NCI-H2196 treated with DMSO at 0.1 percent for 48 hours (cell line): ENCODE data around the gene SGSM2.

Experiments
- DNase-seq: peaks from one replicate; lab custom pipeline; 2025; ENCODE audit not compliant: unreplicated experiment; lab: John Stamatoyannopoulos, UW

SGSM2 gene

GRCh38 chr17:2384439-2385127 lies 47.3 kb downstream of the SGSM2 start:
- no peak for DNase-seq

DNA sequence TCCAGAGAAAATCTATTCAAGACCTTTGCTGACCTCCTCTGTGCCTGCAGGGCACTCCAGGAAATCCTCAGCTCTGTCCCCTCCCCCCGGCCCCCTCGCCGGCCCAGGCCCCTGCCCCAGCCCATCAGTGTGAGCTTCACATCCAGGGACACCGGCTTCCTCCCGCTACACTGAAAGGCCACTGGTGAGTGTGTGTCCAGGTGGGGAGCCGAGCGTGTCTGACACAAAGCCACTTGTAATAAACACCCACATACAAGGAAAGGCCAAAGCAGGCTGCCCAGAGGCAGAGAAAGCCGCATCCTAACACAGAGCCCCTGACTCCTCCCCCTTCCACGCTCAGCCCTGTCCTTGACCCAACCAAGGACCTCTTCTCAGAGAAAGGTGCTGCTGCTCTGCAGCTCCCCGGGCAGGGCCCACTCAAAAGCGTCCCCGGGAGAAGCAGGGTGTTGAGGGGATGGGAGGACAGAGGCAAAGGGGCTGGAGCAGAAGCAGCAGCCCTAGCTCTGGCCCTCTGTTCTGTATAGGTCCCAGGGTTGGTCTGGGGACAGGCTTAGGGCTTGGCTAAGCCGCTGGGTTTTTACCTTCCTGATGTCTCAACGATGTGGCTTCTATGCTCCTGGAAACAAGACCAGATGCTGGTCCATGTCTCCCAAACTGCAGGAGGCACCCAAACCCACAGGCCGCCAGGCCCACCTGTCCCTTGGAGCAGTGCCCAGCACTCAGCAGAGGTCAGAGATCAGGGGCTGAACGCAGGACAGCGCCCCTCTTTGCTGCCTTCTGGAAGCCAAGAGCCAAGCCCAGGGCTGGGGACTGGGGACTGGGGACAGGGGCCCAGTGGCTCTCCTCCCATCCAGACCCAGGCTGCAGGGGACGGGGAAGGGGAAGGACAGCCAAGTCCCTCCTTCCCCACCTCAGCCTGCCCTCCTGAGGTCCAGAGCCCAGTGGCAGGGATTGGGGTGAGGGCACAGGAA lies 48.2 kb downstream of the SGSM2 start:
- no peak for DNase-seq

GRCh38 chr17:2386400-2387085 lies 49.2 kb downstream of the SGSM2 start:
- no peak for DNase-seq

GRCh38 chr17:2387086-2388019 lies 50.1 kb downstream of the SGSM2 start:
- DNase-seq, result no peak

DNA sequence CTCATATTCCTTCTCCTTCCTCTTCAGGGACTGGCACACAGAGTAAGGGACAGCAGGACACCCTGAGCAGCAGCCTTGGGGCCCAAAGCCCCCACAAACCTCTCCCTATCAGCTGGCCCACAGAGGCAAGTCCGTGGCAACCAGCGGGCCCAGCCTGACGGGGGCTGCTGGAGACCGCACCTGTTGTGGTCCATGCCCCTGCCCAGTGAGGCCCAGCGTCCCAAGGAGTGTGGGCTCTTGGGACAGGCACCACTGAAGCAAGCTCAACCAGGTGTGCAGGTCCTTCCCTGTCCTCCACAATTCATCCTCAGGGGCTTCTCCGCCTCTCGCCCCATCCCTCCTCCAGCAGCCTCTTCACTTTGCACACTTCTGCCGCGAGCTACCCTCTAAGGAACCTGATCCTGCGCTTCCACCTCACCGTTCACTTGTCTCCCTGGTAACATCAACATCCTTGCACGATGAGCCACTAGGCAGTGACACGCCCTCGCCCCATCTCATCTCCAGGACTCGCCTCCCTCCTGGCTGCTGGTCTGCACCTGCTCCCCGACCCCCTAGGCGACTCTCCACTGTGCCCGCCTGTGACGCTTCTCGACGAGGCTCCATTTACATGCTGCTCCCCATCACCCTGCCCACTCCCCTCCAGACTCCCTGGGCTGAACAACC lies 50.9 kb downstream of the SGSM2 start:
- no peak for DNase-seq

DNA sequence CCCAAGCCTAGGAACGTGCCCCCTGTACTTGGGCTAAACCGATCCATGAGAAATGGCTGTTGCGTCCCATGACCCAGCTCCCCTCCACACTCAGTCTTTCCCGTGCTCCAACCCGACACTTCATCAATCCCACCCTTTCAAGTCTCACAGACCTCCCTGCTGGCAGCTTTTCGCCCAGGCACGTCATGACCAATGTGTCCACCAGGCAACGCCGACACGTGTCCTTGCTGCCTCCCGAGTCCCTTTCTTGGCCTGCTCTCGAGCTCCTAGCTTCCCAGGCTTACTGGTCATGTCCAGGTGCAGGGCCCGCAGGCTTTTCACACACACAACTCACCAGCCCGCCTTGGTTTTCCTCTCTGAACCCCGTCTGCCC lies 51.4 kb downstream of the SGSM2 start:
- DNase-seq, result no peak

DNA sequence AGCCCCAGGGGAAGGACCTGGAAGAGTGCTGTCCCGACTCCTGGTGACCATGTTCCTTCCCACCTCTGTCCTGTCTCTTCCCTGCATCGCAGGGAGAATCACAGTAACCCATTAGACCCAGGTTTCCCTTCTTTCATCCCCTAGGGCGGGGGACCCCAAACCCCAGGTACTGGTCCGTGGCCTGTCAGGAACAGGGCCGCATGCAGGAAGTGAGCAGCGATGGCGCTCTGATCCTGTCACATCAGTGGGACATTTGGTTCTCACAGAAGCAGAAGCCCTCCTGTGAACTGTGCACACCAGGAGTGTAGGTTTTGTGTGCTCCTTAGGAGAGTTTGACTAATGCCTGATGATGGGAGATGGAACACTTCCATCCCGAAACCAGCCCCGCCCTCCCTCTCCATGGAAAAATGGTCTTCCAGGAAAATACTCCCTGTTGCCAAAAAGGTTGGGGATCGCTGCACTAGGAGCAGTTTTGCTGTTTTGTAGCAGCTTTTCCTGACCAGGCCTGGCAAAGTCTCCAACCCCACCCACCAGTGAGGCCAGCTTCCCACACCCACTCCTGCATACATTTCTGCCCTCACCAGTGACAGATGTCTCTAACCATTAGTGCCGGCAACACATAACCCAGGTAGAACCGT lies 53.0 kb downstream of the SGSM2 start:
- no peak for DNase-seq

- DNase-seq, result no peak
Measured at GRCh38 chr17:2391597-2392251, 54.4 kb downstream of the SGSM2 start.

DNA sequence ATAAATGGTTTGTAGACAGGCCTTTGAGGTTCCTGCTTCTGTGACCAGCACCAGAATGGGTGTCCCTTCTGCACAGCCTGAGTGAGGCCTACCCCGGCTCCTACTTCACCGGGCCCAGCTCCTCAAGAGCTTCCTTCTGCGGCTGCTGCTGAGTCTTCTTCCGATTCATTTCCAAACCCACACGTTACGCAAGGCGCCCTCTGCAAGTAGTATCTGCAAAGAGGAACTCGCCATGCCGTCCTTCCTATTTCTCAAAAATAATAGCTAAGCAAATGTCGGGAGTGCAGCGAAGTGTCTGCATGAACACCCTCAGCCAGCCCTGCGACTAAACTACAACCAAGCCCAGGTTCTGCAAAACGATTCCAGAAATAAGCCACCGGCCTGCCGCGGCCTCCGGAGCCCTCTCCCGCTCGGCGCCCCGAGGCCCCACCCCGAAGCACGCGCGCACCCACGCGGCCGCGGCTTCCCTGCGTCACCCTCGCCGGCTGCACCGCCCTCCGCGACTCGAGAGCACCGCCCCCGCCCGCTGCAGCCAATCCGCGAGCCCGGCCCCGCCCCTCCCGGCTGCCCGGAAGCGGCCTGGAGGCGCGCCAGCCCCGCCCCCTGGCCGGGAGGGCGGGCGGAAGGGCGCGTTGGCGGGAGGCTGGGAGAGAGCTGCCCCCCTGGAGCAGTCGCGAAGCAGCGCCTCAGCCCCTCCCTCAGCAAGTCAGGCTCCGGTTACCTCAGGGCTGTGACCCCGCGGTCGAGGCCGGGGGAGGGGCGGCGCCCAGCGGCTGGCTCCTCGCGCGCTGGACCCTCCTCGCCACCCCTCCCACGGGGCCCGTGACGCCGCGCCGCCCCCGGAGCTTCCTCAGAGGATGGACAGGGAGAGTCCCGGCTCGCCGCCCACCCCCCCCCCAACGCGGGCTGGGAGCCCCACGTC lies 55.2 kb downstream of the SGSM2 start:
- peak; percentile 60 for DNase-seq

- peak; percentile 20 for DNase-seq
Measured at GRCh38 chr17:2393174-2393953, 56.1 kb downstream of the SGSM2 start.

- DNase-seq, result no peak
Measured at GRCh38 chr17:2393954-2394749, 56.9 kb downstream of the SGSM2 start.

- DNase-seq, result no peak
Measured at GRCh38 chr17:2394775-2395201, 57.5 kb downstream of the SGSM2 start.

GRCh38 chr17:2395258-2396181 lies 58.2 kb downstream of the SGSM2 start:
- no peak for DNase-seq

DNA sequence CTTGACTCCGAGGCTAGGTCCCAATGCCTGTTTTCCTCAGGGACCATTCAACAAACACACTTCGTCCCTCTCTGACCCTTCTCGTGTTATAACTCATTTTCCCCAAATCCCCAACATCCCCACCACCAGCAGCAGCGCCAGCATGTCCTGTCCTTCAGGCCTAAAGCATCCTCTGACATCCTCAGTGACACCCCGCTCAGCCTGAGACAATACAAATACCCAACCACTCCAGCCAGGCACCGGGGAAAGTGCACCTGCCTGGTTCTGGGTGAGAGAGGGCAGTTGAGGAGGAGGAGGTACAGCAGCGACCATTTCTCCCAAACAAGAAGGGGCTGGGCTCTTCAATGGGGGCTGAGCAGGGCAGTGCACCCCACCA lies 58.9 kb downstream of the SGSM2 start:
- DNase-seq, result no peak

DNA sequence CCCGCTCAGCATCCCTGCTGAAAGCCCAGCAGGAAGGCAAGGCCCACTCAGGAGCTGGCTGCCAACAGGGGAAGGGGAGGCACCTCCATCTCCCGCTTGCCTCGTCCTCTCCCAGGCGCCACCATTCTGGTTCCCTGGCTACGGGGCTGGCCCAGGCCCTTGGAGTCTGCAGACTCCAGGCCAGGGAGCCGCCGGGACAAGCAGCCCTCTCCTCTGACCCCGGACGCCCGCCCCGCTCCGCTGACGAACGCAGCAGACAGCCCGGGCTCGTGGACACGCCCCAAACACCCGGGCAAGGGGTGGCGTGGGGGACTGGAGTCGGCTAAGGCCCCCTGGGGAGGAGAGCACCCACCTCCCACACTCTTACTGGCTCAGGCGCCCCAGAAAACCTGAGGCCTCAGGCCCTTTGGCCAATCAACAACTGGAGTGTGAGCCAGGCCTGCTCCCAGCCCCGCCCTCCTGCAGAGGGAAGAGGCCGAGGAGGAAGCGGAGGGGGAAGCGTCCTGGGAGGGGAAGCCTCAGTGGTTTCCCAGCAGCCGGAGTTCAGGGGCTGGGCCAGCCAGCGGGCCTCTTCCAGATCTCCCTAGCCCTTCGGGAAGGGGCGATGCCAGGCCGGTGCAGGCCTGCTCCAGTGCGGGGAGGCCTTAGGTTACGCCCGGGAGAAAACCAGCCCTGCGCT lies 59.4 kb downstream of the SGSM2 start:
- peak; percentile 62 for DNase-seq
